Vagina (tissue), 2 donors: Measurements from ENCODE around the gene PCP4L1.

Experiments used
- POLR2AphosphoS5 ChIP-seq, 2 donors: sonication (generic); formaldehyde crosslinking; IDR thresholded peaks; one replicate each; pipeline ENCODE4 v1.9.0; 2017; ENCODE audit warnings: antibody characterized with exemption in 2 of 2, mild to moderate bottlenecking in 2 of 2, low read depth in 1 of 2; ENCODE audit not compliant: insufficient read depth in 1 of 2
- TF ChIP-seq, protein P1 (sequence below), 3 experiments: fragments of 450-650 bp in 2 of 3; fragments of 200-600 bp in 1 of 3; sonication (generic) in 1 of 3; IDR thresholded peaks; one replicate each; pipeline ENCODE4 v1.5.1; 2017 to 2019; ENCODE audit warnings: antibody characterized with exemption in 3 of 3, mild to moderate bottlenecking in 2 of 3, moderate library complexity in 2 of 3

DNA sequence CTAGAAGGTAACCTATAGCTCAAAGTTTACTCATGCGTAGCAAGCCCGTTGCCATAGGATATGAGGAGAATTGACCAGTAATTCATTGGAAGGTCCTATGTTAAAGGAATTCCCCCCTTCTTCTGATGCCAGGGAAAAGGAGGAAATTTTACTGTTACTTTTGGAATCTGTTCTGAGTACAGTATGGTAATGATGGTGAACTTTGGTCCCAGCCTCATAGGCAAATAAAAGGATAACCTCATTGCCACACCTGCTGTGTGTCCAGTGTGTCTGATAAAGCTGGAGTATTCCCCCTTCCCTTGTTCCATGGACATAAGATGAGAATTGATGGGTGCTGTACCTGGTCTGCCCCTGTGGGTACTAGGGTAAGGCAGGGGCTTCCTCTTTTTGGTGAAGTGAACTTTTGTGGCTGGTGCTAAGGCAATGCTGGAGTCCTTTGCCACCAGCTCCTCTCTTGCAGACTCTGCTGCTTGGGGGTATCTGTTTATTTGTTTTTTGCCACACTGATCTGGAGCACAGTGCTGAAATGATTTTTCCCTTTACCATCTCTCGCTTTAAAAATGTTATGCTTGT, 29.0 kb downstream of the PCP4L1 start:
- TF ChIP-seq, protein P1, sequence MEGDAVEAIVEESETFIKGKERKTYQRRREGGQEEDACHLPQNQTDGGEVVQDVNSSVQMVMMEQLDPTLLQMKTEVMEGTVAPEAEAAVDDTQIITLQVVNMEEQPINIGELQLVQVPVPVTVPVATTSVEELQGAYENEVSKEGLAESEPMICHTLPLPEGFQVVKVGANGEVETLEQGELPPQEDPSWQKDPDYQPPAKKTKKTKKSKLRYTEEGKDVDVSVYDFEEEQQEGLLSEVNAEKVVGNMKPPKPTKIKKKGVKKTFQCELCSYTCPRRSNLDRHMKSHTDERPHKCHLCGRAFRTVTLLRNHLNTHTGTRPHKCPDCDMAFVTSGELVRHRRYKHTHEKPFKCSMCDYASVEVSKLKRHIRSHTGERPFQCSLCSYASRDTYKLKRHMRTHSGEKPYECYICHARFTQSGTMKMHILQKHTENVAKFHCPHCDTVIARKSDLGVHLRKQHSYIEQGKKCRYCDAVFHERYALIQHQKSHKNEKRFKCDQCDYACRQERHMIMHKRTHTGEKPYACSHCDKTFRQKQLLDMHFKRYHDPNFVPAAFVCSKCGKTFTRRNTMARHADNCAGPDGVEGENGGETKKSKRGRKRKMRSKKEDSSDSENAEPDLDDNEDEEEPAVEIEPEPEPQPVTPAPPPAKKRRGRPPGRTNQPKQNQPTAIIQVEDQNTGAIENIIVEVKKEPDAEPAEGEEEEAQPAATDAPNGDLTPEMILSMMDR (IDR thresholded peaks at IDR 0.05): no peak
- TF ChIP-seq POLR2AphosphoS5 (IDR thresholded peaks at IDR 0.05; ENCODE audit: insufficient read depth in 1 of 2, low read depth in 1 of 2): no peak
